ENCODE data around the gene SPAG16.

SPAG16 gene

DNA sequence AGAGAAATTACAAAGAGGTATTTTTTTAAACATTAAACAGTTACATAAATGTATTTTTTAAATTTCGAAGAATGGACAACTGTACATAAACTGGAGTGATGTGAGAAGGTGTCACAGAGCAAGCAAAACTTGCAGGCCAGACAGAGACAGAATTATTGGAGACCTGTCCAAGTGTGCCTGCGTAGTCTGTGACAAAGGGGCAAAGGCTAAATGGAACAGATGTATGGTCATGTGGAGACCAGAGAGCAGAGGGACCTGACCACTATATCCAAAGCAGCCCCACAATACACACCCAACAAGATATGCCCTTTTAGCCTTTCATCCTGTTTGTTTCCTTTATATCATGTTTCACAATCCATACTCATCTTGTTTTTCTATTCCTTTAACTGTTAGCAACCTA is 901.3 kb downstream of the SPAG16 start:
- H3K27ac Mint-ChIP-seq, result no peak overlapping the region
- H3K4me3 Mint-ChIP-seq, result no peak overlapping the region
- H3K27me3 Mint-ChIP-seq, result no peaks in the 10 kb centered on the region
- H3K36me3 Mint-ChIP-seq, result no peaks in the 10 kb centered on the region
- H3K4me1 Mint-ChIP-seq (ENCODE audit: low read depth), result no peaks in the 10 kb centered on the region
- H3K9me3 Mint-ChIP-seq (ENCODE audit: low read depth), result no peaks in the 10 kb centered on the region

DNA sequence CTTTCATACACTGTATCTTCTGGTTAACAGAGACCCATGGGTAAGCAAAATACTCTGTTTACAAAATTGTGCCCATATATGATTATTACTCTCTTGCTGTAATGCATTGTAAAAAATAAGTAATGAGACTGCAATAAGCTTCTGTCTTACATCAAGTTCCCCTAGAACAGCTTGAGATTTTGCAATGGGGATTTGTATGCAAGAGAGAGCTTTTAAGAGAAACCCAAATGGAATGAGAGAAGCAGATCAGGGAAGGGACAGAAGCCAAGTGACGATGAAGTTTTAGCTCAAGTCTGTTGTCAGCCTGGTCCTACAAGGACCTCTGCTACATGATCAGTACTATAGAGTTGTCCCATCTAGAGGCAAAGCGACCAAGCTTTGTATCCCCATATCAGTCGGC is 908.4 kb downstream of the SPAG16 start:
- Mint-ChIP-seq H3K36me3 (no peaks in the 10 kb centered on the region), H3K9me3 (ENCODE audit: low read depth) (no peaks in the 10 kb centered on the region), H3K4me1 (ENCODE audit: low read depth) (no peaks in the 10 kb centered on the region), H3K27me3 (no peaks in the 10 kb centered on the region), H3K27ac (no peak overlapping the region), H3K4me3 (no peak overlapping the region)

DNA sequence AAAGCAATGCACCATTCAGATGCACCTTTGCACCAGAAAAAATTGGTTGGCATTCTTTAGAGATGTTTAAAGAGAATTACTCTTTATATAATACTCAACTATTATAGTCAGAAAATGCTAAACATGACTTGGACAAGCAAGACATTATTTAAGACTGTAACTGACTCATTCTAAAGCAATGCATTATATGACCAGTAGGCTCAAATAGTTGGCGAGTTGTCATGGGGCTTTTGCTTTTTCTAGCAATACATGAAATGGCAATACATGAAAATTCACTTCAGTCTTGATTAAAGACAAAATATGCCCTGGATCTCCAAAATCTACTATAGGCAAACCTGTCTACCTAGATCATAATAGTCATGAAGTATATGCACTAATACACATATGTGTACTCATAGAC is 909.7 kb downstream of the SPAG16 start:
- Mint-ChIP-seq H3K4me3 (no peak overlapping the region), H3K27ac (no peak overlapping the region), H3K9me3 (ENCODE audit: low read depth) (no peaks in the 10 kb centered on the region), H3K36me3 (no peaks in the 10 kb centered on the region), H3K27me3 (no peaks in the 10 kb centered on the region), H3K4me1 (ENCODE audit: low read depth) (no peaks in the 10 kb centered on the region)

DNA sequence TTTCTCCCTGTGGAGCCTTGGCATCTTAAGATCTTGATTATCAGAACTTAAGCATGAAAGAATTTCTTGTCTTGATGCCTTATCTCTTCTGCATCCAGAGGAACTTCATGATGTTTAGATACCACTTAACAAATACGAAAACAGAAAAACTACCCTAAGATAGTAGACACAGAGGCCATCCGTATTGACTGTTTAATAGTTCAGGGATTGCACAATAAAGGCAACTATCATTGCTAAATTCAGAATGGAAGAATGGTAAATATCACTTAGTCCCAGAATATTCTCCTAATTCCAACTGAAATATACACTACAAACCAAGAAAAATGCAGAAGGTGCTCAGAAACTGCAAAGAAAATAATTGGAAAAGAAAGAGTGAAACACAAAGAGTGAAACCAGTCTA is 912.0 kb downstream of the SPAG16 start:
- Mint-ChIP-seq H3K36me3 (no peaks in the 10 kb centered on the region), H3K4me3 (no peak overlapping the region), H3K27ac (no peak overlapping the region), H3K9me3 (ENCODE audit: low read depth) (no peaks in the 10 kb centered on the region), H3K4me1 (ENCODE audit: low read depth) (no peaks in the 10 kb centered on the region), H3K27me3 (no peaks in the 10 kb centered on the region)

DNA sequence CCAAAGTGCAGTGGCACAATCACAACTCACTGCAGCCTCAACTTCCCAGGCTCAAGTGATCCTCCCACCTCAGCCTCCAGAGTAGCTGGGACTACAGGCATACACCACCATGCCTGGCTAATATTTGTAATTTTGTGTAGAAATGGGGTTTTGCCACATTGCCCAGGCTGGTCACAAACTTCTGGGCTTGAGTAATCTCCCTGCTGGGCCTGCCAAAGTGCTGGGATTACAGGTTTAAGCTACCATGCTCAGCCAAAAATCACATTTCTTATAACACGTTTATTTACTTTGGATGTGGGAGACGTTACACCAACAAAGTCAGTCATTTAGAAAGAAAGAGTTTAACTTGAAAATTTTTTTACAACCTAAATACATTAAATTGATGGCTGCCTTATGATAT is 917.6 kb downstream of the SPAG16 start:
- no peak overlapping the region for H3K4me3 Mint-ChIP-seq
- no peaks in the 10 kb centered on the region for H3K4me1 Mint-ChIP-seq (ENCODE audit: low read depth)
- no peaks in the 10 kb centered on the region for H3K36me3 Mint-ChIP-seq
- H3K27ac Mint-ChIP-seq, result no peak overlapping the region
- no peaks in the 10 kb centered on the region for H3K27me3 Mint-ChIP-seq
- H3K9me3 Mint-ChIP-seq (ENCODE audit: low read depth), result peaks cover 3% of the 10 kb centered on the region

DNA sequence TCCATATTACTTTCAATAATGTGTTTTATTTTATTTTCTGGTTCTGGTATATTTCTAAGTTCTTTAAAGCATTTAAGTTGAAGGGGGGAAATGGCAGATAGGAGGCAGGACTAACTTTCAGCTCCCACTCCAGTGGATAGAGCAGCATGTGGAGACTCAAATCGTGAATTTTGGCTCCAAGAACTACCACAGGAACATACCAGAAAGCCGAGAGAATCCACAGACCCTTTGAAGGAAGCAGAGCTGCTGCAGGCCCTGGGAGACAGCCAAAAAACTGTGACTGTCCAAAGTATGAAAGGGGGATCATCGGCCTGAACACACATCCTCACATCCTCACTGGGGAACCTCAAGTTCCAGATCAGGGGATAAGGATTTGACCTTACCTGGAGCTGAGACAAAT is 919.0 kb downstream of the SPAG16 start:
- H3K4me1 Mint-ChIP-seq (ENCODE audit: low read depth), result no peaks in the 10 kb centered on the region

DNA sequence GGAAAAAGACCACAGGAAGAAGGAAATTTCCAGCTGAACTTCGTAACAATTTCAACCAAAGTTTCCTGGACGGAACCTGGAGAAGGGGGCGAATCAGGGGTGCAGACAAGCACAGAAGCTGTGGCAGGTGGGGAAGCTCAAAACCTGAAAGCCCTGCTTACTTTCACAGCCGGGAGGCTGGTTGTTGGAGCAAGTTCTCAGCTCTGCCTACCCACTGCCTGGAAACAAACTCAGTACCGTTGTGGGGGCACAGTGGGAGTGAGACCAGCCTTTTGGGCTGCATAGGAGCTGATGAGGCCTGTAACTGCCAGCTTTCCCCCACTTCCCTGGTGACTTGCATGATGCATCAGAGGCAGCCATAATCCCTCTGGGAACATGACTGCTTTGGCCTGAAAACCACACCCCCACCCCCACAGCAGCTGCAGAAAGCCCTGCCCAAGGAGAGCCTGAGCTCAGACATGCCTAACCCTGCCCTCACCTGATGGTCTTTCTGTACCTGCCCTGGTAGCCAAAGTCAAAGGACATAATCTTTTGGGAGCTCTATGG is 919.6 kb downstream of the SPAG16 start:
- no peak overlapping the region for H3K27ac Mint-ChIP-seq
- H3K36me3 Mint-ChIP-seq, result no peaks in the 10 kb centered on the region
- peaks cover 3% of the 10 kb centered on the region for H3K9me3 Mint-ChIP-seq (ENCODE audit: low read depth)
- no peaks in the 10 kb centered on the region for H3K27me3 Mint-ChIP-seq
- no peak overlapping the region for H3K4me3 Mint-ChIP-seq
- H3K4me1 Mint-ChIP-seq (ENCODE audit: low read depth), result no peaks in the 10 kb centered on the region

More for the DNA sequence above, 919.0 kb downstream of the SPAG16 start:
- Mint-ChIP-seq H3K27me3 (no peaks in the 10 kb centered on the region), H3K27ac (no peak overlapping the region), H3K4me3 (no peak overlapping the region), H3K9me3 (ENCODE audit: low read depth) (peaks cover 3% of the 10 kb centered on the region), H3K36me3 (no peaks in the 10 kb centered on the region)

DNA sequence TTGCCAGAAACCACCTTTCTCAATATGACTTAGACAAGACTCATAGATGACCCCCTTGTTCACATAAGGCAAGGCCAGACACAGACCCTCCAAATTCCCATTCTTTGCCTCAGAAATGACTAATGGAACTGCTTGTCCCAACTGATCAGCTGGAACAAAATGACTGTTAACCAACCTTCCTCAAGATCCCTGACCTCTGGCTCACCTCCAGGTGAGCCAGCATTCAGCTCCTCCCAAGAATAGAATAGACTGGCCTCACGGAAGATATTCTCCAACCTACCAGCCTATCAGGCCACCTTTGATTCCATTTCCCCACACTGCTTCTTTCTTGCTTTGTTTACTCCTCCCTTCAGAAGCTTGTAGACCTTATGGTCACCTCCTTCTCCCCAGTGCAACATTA is 930.8 kb downstream of the SPAG16 start:
- Mint-ChIP-seq H3K4me3 (no peak overlapping the region), H3K27ac (no peak overlapping the region), H3K4me1 (ENCODE audit: low read depth) (no peaks in the 10 kb centered on the region), H3K36me3 (no peaks in the 10 kb centered on the region), H3K9me3 (ENCODE audit: low read depth) (no peaks in the 10 kb centered on the region), H3K27me3 (no peaks in the 10 kb centered on the region)

DNA sequence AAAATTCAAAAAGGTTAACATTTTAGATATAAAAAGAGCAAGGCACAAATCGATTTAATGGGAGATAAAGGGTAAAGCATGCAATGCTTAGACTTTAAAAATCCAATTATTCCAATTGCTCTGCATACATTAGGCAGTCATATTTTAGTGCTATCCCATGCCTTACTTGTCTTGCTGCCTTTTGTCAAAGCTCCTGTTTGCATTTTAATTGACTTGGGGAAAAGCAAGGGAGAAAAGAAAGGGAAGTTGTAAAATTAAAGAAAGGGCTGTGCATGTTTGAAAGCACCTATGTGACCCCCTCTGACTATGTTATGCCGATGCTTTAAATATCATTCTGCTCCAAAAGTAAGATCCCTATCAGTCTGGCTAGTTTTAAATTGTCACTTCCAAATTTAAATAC is 932.9 kb downstream of the SPAG16 start:
- H3K4me3 Mint-ChIP-seq, result no peak overlapping the region
- H3K36me3 Mint-ChIP-seq, result no peaks in the 10 kb centered on the region
- H3K27ac Mint-ChIP-seq, result no peak overlapping the region
- no peaks in the 10 kb centered on the region for H3K27me3 Mint-ChIP-seq
- H3K4me1 Mint-ChIP-seq (ENCODE audit: low read depth), result no peaks in the 10 kb centered on the region
- H3K9me3 Mint-ChIP-seq (ENCODE audit: low read depth), result no peaks in the 10 kb centered on the region

DNA sequence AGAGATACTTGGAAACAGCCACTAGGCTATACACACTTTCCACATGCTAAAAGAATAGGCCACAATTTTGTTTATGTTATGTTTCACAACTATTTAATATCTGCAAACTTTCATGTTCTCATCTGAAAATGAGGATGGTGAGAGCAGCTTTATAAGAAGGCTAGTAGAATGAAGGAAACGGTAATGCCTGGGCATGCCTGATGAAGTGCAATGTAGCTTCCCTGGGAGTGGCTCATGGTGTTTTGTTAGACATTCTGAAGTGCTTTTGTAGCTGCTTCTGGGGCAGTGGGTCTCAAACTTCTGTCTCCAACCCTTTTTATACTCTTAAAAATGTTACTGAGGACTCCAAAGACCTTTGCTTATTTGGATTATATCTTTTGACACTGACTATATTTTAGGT is 933.3 kb downstream of the SPAG16 start:
- Mint-ChIP-seq H3K27ac (no peak overlapping the region), H3K36me3 (no peaks in the 10 kb centered on the region), H3K4me3 (no peak overlapping the region), H3K9me3 (ENCODE audit: low read depth) (no peaks in the 10 kb centered on the region), H3K4me1 (ENCODE audit: low read depth) (no peaks in the 10 kb centered on the region), H3K27me3 (no peaks in the 10 kb centered on the region)

DNA sequence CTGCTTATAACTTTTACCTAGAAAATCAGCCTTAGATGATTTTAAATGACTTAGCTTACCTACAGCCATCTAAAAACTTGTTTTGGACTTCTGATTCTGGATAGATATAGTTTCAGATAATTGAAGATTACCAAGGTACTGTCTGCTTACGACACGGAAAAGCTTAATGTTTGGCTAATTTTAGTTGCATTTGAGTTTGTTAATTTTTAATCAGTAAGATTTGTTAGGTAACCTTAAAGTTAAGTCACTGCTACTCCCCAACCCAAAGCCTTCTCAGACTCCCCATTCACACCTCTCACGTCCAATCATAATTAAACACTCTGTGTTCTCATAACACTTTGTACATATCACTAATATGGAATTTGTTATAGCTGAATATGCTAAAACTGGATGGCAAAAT is 936.0 kb downstream of the SPAG16 start:
- no peaks in the 10 kb centered on the region for H3K36me3 Mint-ChIP-seq
- no peak overlapping the region for H3K4me3 Mint-ChIP-seq
- H3K27me3 Mint-ChIP-seq, result no peaks in the 10 kb centered on the region
- no peak overlapping the region for H3K27ac Mint-ChIP-seq
- H3K9me3 Mint-ChIP-seq (ENCODE audit: low read depth), result no peaks in the 10 kb centered on the region
- H3K4me1 Mint-ChIP-seq (ENCODE audit: low read depth), result no peaks in the 10 kb centered on the region

DNA sequence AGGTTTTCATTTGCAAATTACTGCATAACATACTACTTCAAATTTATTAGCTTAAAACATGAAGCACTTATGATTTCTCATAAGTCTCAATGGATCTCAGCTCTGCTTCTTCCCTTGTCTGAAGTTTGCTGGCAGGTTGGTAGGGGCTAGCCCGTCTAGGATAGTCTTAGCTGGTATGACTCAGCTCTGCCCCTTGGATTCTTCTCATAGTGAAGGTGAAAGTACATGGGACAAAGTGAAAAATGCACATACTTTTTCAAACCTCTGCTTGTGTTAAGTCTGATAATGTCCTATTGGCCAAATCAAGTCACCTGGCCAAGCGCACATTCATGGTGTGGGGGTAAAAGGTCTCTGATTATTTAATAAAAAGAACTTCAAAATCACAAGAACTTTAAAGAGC is 941.8 kb downstream of the SPAG16 start:
- H3K36me3 Mint-ChIP-seq, result no peaks in the 10 kb centered on the region
- H3K9me3 Mint-ChIP-seq (ENCODE audit: low read depth), result no peaks in the 10 kb centered on the region
- no peaks in the 10 kb centered on the region for H3K4me1 Mint-ChIP-seq (ENCODE audit: low read depth)
- no peak overlapping the region for H3K4me3 Mint-ChIP-seq
- H3K27ac Mint-ChIP-seq, result no peak overlapping the region
- no peaks in the 10 kb centered on the region for H3K27me3 Mint-ChIP-seq

DNA sequence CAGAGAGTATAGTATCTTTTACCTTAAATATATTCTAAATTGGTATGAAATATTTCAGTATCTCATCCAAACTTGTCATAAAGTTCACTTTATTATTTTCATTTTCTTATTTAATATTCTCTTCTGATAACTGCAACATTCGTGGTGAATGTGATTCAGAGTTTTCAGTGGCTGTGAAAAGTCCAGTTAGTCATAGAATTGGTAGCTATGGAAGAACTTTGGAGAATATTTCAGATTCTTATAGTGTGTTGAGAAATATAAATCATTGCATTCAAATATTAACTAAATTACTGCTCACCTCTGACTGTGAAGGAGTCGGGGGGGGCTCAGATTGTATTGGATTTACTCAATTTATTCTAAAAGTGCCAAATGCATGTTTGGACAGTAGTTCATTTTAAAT is 948.0 kb downstream of the SPAG16 start:
- H3K36me3 Mint-ChIP-seq, result no peaks in the 10 kb centered on the region
- H3K4me3 Mint-ChIP-seq, result no peak overlapping the region
- no peaks in the 10 kb centered on the region for H3K27me3 Mint-ChIP-seq
- H3K9me3 Mint-ChIP-seq (ENCODE audit: low read depth), result no peaks in the 10 kb centered on the region
- H3K4me1 Mint-ChIP-seq (ENCODE audit: low read depth), result no peaks in the 10 kb centered on the region
- no peak overlapping the region for H3K27ac Mint-ChIP-seq

DNA sequence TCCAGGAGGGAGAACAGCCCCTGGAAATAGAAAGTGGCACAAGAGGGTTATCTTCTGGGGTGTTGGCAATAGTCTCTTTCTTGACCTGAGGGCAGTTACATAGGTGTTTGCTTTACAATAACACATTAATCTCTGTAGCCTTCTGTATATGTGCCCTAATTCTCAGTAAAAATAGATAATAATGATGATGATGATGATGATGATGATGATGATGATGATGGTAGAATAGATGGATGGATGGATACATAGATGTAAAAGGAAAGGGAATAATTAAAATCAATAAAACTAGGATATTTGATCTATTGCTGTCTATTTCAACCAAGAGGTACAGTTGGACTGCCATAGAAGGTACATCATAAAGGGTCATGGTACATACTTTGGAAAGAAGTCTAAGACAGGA is 948.9 kb downstream of the SPAG16 start:
- Mint-ChIP-seq H3K4me3 (no peak overlapping the region), H3K36me3 (no peaks in the 10 kb centered on the region), H3K9me3 (ENCODE audit: low read depth) (no peaks in the 10 kb centered on the region), H3K27ac (no peak overlapping the region), H3K4me1 (ENCODE audit: low read depth) (no peaks in the 10 kb centered on the region), H3K27me3 (no peaks in the 10 kb centered on the region)

DNA sequence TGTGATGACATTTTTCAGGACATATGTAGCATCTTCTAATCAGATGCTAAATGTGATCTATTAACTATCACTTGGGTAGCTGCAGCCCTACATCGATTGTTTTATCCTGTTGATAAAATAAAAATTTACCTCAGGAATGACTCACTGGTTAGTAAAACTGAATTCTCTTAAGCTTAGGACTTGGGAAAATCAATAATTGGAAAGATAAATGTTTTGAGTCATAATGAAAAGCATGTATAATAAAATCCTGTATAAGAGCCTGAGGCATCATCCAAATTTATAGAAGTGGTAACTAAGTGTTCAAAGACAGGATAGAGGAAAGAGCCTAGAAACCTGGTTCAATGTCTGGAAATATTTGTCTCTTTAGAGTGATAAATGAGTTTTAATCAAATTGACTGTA is 958.5 kb downstream of the SPAG16 start:
- H3K4me1 Mint-ChIP-seq (ENCODE audit: low read depth), result no peaks in the 10 kb centered on the region
- no peaks in the 10 kb centered on the region for H3K9me3 Mint-ChIP-seq (ENCODE audit: low read depth)
- no peaks in the 10 kb centered on the region for H3K27me3 Mint-ChIP-seq
- H3K4me3 Mint-ChIP-seq, result no peak overlapping the region
- H3K36me3 Mint-ChIP-seq, result no peaks in the 10 kb centered on the region
- H3K27ac Mint-ChIP-seq, result no peak overlapping the region

DNA sequence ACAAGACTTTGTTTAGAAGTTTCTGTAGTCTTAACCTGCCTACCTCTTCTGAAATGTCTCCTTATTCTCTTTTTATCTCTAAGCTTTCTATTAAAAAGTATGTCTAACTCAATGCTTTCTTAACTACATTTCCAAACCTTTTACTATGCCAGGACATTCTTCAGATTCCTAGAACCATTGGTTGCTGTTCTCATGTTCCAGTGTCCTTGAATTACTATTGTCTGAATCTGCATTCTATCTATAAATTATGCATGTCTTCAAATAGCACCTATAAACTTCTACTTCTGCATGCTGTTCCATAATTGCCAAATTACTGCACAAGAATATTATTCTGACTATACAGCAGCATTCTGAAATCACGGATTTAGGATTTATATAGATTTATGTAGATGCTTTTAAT is 960.6 kb downstream of the SPAG16 start:
- no peak overlapping the region for H3K4me3 Mint-ChIP-seq
- H3K36me3 Mint-ChIP-seq, result no peaks in the 10 kb centered on the region
- H3K27me3 Mint-ChIP-seq, result no peaks in the 10 kb centered on the region
- H3K4me1 Mint-ChIP-seq (ENCODE audit: low read depth), result no peaks in the 10 kb centered on the region
- H3K27ac Mint-ChIP-seq, result no peak overlapping the region
- no peaks in the 10 kb centered on the region for H3K9me3 Mint-ChIP-seq (ENCODE audit: low read depth)

DNA sequence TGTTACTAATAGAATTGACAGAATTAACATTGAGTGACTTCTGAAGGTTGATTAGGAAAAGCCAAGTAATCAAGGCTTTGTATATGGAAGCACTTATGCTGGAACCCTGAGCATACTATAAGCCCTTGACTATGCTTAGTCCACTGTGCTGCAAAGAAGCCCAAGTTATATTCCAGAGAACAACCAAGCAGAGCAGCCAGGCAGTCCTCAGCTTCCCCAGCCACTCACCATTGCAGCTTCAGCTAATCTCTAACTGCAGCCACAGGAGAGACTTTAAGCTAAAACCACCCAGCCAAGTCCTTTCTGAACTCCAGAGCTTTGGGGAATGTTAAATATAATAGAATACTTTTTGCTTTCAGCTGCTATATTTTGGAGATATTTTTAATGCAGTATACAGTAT is 962.2 kb downstream of the SPAG16 start:
- no peaks in the 10 kb centered on the region for H3K27me3 Mint-ChIP-seq
- no peaks in the 10 kb centered on the region for H3K4me1 Mint-ChIP-seq (ENCODE audit: low read depth)
- H3K27ac Mint-ChIP-seq, result no peak overlapping the region
- H3K9me3 Mint-ChIP-seq (ENCODE audit: low read depth), result no peaks in the 10 kb centered on the region
- no peaks in the 10 kb centered on the region for H3K36me3 Mint-ChIP-seq
- H3K4me3 Mint-ChIP-seq, result no peak overlapping the region

Measured in activated naive CD8-positive, alpha-beta T cell (primary cell).